ENCODE results near the gene GRAP2. TPM values are rescaled to one million over a fixed set of nuclear protein-coding genes. Genes with fewer than 3 reads are reported as not detected.

GRAP2 gene
- total RNA-seq, 1 donor from 2014 or later, result 12.3 TPM

GRCh38 chr22:39923696-39924095 lies 22.8 kb downstream of the GRAP2 start:
- TF ChIP-seq, protein P1, sequence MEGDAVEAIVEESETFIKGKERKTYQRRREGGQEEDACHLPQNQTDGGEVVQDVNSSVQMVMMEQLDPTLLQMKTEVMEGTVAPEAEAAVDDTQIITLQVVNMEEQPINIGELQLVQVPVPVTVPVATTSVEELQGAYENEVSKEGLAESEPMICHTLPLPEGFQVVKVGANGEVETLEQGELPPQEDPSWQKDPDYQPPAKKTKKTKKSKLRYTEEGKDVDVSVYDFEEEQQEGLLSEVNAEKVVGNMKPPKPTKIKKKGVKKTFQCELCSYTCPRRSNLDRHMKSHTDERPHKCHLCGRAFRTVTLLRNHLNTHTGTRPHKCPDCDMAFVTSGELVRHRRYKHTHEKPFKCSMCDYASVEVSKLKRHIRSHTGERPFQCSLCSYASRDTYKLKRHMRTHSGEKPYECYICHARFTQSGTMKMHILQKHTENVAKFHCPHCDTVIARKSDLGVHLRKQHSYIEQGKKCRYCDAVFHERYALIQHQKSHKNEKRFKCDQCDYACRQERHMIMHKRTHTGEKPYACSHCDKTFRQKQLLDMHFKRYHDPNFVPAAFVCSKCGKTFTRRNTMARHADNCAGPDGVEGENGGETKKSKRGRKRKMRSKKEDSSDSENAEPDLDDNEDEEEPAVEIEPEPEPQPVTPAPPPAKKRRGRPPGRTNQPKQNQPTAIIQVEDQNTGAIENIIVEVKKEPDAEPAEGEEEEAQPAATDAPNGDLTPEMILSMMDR (IDR thresholded peaks at IDR 0.05), result no peak
- TF ChIP-seq POLR2AphosphoS5 (IDR thresholded peaks at IDR 0.05; ENCODE audit: insufficient read depth in 1 of 2, low read depth in 1 of 2), result no peak
- no peak for TF ChIP-seq POLR2A (IDR thresholded peaks at IDR 0.05)
- Histone ChIP-seq H3K36me3 (no peaks in the 10 kb centered on the region), H3K9me3 (no peaks in the 10 kb centered on the region), H3K27ac (no peak overlapping the region), H3K4me3 (no peak overlapping the region), H3K4me1 (no peaks in the 10 kb centered on the region), H3K27me3 (no peaks in the 10 kb centered on the region)
- intact Hi-C loops (cut with DNase I), result no loop called here
- DNase-seq (ENCODE audit: extremely low spot score in 2 of 2), result no peak

GRCh38 chr22:39924286-39924685 lies 23.4 kb downstream of the GRAP2 start:
- no peak for DNase-seq (ENCODE audit: extremely low spot score in 2 of 2)
- intact Hi-C loops (cut with DNase I), result no loop called here
- Histone ChIP-seq H3K27me3 (no peaks in the 10 kb centered on the region), H3K36me3 (no peaks in the 10 kb centered on the region), H3K27ac (no peak overlapping the region), H3K4me1 (no peaks in the 10 kb centered on the region), H3K4me3 (no peak overlapping the region), H3K9me3 (no peaks in the 10 kb centered on the region)
- TF ChIP-seq, protein P1 (IDR thresholded peaks at IDR 0.05), result no peak
- TF ChIP-seq POLR2AphosphoS5 (IDR thresholded peaks at IDR 0.05; ENCODE audit: insufficient read depth in 1 of 2, low read depth in 1 of 2), result no peak
- TF ChIP-seq POLR2A (IDR thresholded peaks at IDR 0.05), result no peak

- no peak for DNase-seq (ENCODE audit: extremely low spot score in 2 of 2)
- intact Hi-C loops (cut with DNase I), result no loop called here
- no peak for TF ChIP-seq POLR2A (IDR thresholded peaks at IDR 0.05)
- TF ChIP-seq POLR2AphosphoS5 (IDR thresholded peaks at IDR 0.05; ENCODE audit: insufficient read depth in 1 of 2, low read depth in 1 of 2), result no peak
- Histone ChIP-seq H3K36me3 (no peaks in the 10 kb centered on the region), H3K27me3 (no peaks in the 10 kb centered on the region), H3K4me3 (no peak overlapping the region), H3K27ac (no peak overlapping the region), H3K9me3 (no peaks in the 10 kb centered on the region), H3K4me1 (no peaks in the 10 kb centered on the region)
Observed at GRCh38 chr22:39925273-39925672, 24.4 kb downstream of the GRAP2 start.

- H3K9me3 ChIP-seq, result no peaks in the 10 kb centered on the region
- no peak overlapping the region for H3K27ac ChIP-seq
- no peaks in the 10 kb centered on the region for H3K4me1 ChIP-seq
- H3K4me3 ChIP-seq, result no peak overlapping the region
- no peak for DNase-seq (ENCODE audit: extremely low spot score in 2 of 2)
- intact Hi-C loops (cut with DNase I), result no loop called here
- TF ChIP-seq, protein P1 (IDR thresholded peaks at IDR 0.05), result no peak
- TF ChIP-seq POLR2A (IDR thresholded peaks at IDR 0.05) (no peak), POLR2AphosphoS5 (IDR thresholded peaks at IDR 0.05; ENCODE audit: insufficient read depth in 1 of 2, low read depth in 1 of 2) (no peak)
- H3K36me3 ChIP-seq, result no peaks in the 10 kb centered on the region
- H3K27me3 ChIP-seq, result no peaks in the 10 kb centered on the region
Observed at GRCh38 chr22:39925909-39926679, 25.2 kb downstream of the GRAP2 start.

GRCh38 chr22:39926753-39927152 lies 25.9 kb downstream of the GRAP2 start:
- DNase-seq (ENCODE audit: extremely low spot score in 2 of 2), result no peak
- Histone ChIP-seq H3K36me3 (no peaks in the 10 kb centered on the region), H3K27ac (no peak overlapping the region), H3K27me3 (no peaks in the 10 kb centered on the region), H3K4me3 (no peak overlapping the region), H3K9me3 (no peaks in the 10 kb centered on the region), H3K4me1 (no peaks in the 10 kb centered on the region)
- TF ChIP-seq, protein P1 (IDR thresholded peaks at IDR 0.05), result no peak
- TF ChIP-seq POLR2AphosphoS5 (IDR thresholded peaks at IDR 0.05; ENCODE audit: insufficient read depth in 1 of 2, low read depth in 1 of 2), result no peak
- intact Hi-C loops (cut with DNase I), result no loop called here

Data from vagina (tissue), 2 donors.